Choroid plexus epithelial cell (primary cell): Measurements from ENCODE around the gene PCDHB16.
"Not testable (repeated sequence)": the region's sequence is repeated elsewhere in the genome, so short reads cannot be mapped to it uniquely, and the experiment has no call there.

ENCODE experiments used
- DNase-seq: peaks from one replicate; pipeline ENCODE4 v3.0.0-alpha.2; 2010; ENCODE audit warnings: low read depth
- H3K4me3 ChIP-seq: 2 replicates; pipeline ENCODE4 v1.5.1; 2011; ENCODE audit warnings: low read depth, mild to moderate bottlenecking, control low read depth, low read length, moderate library complexity
- CTCF ChIP-seq: conservative IDR thresholded peaks from 2 replicates; pipeline ENCODE4 v1.5.1; 2011; ENCODE audit warnings: low read depth, mild to moderate bottlenecking, control low read depth, inconsistent platforms, low read length, moderate library complexity

The PCDHB16 gene

GRCh38 chr5:141155540-141156374, 26.4 kb upstream of the PCDHB16 start:
- no peak for TF ChIP-seq CTCF
- no peak overlapping the region for H3K4me3 ChIP-seq
- no peak for DNase-seq

- DNase-seq, H3K4me3 ChIP-seq: not testable (repeated sequence)
Observed at GRCh38 chr5:141157356-141157755, 24.8 kb upstream of the PCDHB16 start.

- not testable (repeated sequence) for DNase-seq, H3K4me3 ChIP-seq
Observed at GRCh38 chr5:141157901-141158300, 24.3 kb upstream of the PCDHB16 start.

- no peak within 1 kb of the TSS for H3K4me3 ChIP-seq
- DNase-seq: peak; percentile 17
- peak; percentile 44 for TF ChIP-seq CTCF
Observed at GRCh38 chr5:141172381-141173204, 9.6 kb upstream of the PCDHB16 start, which contains the start of gene PCDHB7. PCDHB7 (plus strand) TSS chr5:141172644; CDS start chr5:141172836, 192 bp downstream.

GRCh38 chr5:141174291-141175104, 7.7 kb upstream of the PCDHB16 start:
- not testable (repeated sequence) for DNase-seq, H3K4me3 ChIP-seq

GRCh38 chr5:141175933-141176332, 6.3 kb upstream of the PCDHB16 start:
- H3K4me3 ChIP-seq: no peak overlapping the region
- TF ChIP-seq CTCF: no peak
- no peak for DNase-seq

GRCh38 chr5:141177577-141178191, 4.5 kb upstream of the PCDHB16 start, which contains the start of gene PCDHB8:
PCDHB8 (plus strand) TSS chr5:141177790; CDS start chr5:141178035, 245 bp downstream.
- DNase-seq: not testable (repeated sequence)

GRCh38 chr5:141179371-141179770, 2.8 kb upstream of the PCDHB16 start:
- not testable (repeated sequence) for H3K4me3 ChIP-seq, DNase-seq

More at GRCh38 chr5:141177577-141178191, 4.5 kb upstream of the PCDHB16 start, which contains the start of gene PCDHB8:
- H3K4me3 ChIP-seq: not testable (repeated sequence)

- not testable (repeated sequence) for H3K4me3 ChIP-seq, DNase-seq
Observed at GRCh38 chr5:141179876-141180275, 2.3 kb upstream of the PCDHB16 start.
